SU-DHL-6 (cell line): ENCODE results near the gene FHAD1.

Experiments
- H2AFZ ChIP-seq: fragments of 200-600 bp; sonication (generic); 2 replicates; pipeline ENCODE4 v1.6.1; 2014; ENCODE audit warnings: low read depth, mild to moderate bottlenecking, moderate library complexity, mixed read lengths, antibody characterized with exemption, low read length; ENCODE audit not compliant: severe bottlenecking
- H3F3A ChIP-seq: fragments of 200-600 bp; shearing (Covaris generic); 2 replicates; pipeline ENCODE4 v1.6.0; 2016; ENCODE audit warnings: antibody characterized with exemption, mild to moderate bottlenecking; ENCODE audit not compliant: insufficient read depth
- H3K27ac ChIP-seq: fragments of 200-600 bp; sonication (generic); 2 replicates; pipeline ENCODE4 v1.5.1; 2016; ENCODE audit warnings: low read depth, mild to moderate bottlenecking, low read length, moderate library complexity, mixed read lengths
- H3K27me3 ChIP-seq: fragments of 200-600 bp; sonication (generic), shearing (Covaris generic); 2 replicates; pipeline ENCODE4 v1.6.0; 2014; ENCODE audit warnings: mild to moderate bottlenecking, low read length
- H3K36me3 ChIP-seq: fragments of 200-600 bp; sonication (generic); 2 replicates; pipeline ENCODE4 v1.6.1; 2014; ENCODE audit warnings: mild to moderate bottlenecking, low read length, mixed read lengths
- H3K4me2 ChIP-seq: fragments of 300-600, 200-600 bp; shearing (Covaris generic), sonication (generic); 2 replicates; pipeline ENCODE4 v1.6.0; 2014; ENCODE audit warnings: low read length, low read depth, mild to moderate bottlenecking; ENCODE audit not compliant: poor library complexity, severe bottlenecking
- H3K4me3 ChIP-seq: fragments of 200-600 bp; sonication (generic); 2 replicates; pipeline ENCODE4 v1.5.1; 2014; ENCODE audit warnings: antibody characterized with exemption, low read length, mild to moderate bottlenecking, mixed read lengths; ENCODE audit not compliant: insufficient read depth, poor library complexity, severe bottlenecking
- H3K79me2 ChIP-seq: fragments of 200-600 bp; sonication (generic); 2 replicates; pipeline ENCODE4 v1.6.1; 2014; ENCODE audit warnings: mild to moderate bottlenecking, low read length, moderate library complexity; ENCODE audit not compliant: insufficient read depth
- H3K9ac ChIP-seq: fragments of 200-600 bp; sonication (generic); 2 replicates; pipeline ENCODE4 v1.7.0; 2014; ENCODE audit warnings: mild to moderate bottlenecking, low read length
- H3K9me2 ChIP-seq: fragments of 200-600 bp; sonication (generic); replicated peaks from 2 replicates; pipeline ENCODE4 v1.6.1; 2014; ENCODE audit warnings: low read length; ENCODE audit not compliant: insufficient read depth
- H3K9me3 ChIP-seq: fragments of 200-600 bp; sonication (generic); 2 replicates; pipeline ENCODE4 v1.6.1; 2014; ENCODE audit warnings: low read length, mixed read lengths; ENCODE audit not compliant: insufficient read depth
- H4K20me1 ChIP-seq: fragments of 200-600 bp; sonication (generic); 2 replicates; pipeline ENCODE4 v1.6.1; 2014; ENCODE audit warnings: low read depth, mild to moderate bottlenecking, antibody characterized with exemption, low read length, moderate library complexity, mixed read lengths
- CTCF ChIP-seq: fragments of 200-600 bp; sonication (generic); IDR thresholded peaks from one replicate; pipeline ENCODE4 v1.5.1; 2017; ENCODE audit warnings: antibody characterized with exemption, mild to moderate bottlenecking, low read length, moderate library complexity; ENCODE audit not compliant: insufficient read depth, poor library complexity, severe bottlenecking
- EZH2phosphoT487 ChIP-seq: fragments of 200-600 bp; sonication (generic), shearing (Covaris generic); conservative IDR thresholded peaks from 2 replicates; pipeline ENCODE4 v1.6.1; 2018; ENCODE audit warnings: mild to moderate bottlenecking, antibody characterized with exemption, low read length, moderate library complexity, mixed read lengths

Gene FHAD1

GRCh38 chr1:15201221-15201620, 45.8 kb upstream of the FHAD1 start:
- H2AFZ ChIP-seq = no peak overlapping the region
- no peaks in the 10 kb centered on the region for H3K36me3 ChIP-seq
- TF ChIP-seq CTCF (no peak), EZH2phosphoT487 (no peak)
- no peak overlapping the region for H3K4me3 ChIP-seq
- H4K20me1 ChIP-seq = no peaks in the 10 kb centered on the region
- H3F3A ChIP-seq = no peaks in the 10 kb centered on the region
- H3K9me3 ChIP-seq = no peaks in the 10 kb centered on the region
- no peaks in the 10 kb centered on the region for H3K79me2 ChIP-seq
- no peak overlapping the region for H3K4me2 ChIP-seq
- no peak overlapping the region for H3K27ac ChIP-seq
- no peak overlapping the region for H3K9ac ChIP-seq
- H3K9me2 ChIP-seq = no peaks in the 10 kb centered on the region
- no peaks in the 10 kb centered on the region for H3K27me3 ChIP-seq

GRCh38 chr1:15201849-15202551, 45.0 kb upstream of the FHAD1 start:
- H2AFZ ChIP-seq = no peak overlapping the region
- no peak overlapping the region for H3K4me3 ChIP-seq
- no peaks in the 10 kb centered on the region for H3K79me2 ChIP-seq
- H3K4me2 ChIP-seq = no peak overlapping the region
- no peaks in the 10 kb centered on the region for H3K9me3 ChIP-seq
- H3K9ac ChIP-seq = no peak overlapping the region
- H4K20me1 ChIP-seq = no peaks in the 10 kb centered on the region
- TF ChIP-seq CTCF (no peak), EZH2phosphoT487 (no peak)
- no peak overlapping the region for H3K27ac ChIP-seq
- no peaks in the 10 kb centered on the region for H3K27me3 ChIP-seq
- H3K36me3 ChIP-seq = no peaks in the 10 kb centered on the region
- H3K9me2 ChIP-seq = no peaks in the 10 kb centered on the region
- no peaks in the 10 kb centered on the region for H3F3A ChIP-seq

- Histone ChIP-seq H3K79me2 (no peaks in the 10 kb centered on the region), H3K9me3 (no peaks in the 10 kb centered on the region), H3F3A (no peaks in the 10 kb centered on the region), H3K9ac (no peak overlapping the region), H4K20me1 (no peaks in the 10 kb centered on the region), H3K36me3 (no peaks in the 10 kb centered on the region), H3K4me2 (no peak overlapping the region), H3K9me2 (no peaks in the 10 kb centered on the region), H3K27ac (no peak overlapping the region), H2AFZ (no peak overlapping the region), H3K27me3 (no peaks in the 10 kb centered on the region), H3K4me3 (no peak overlapping the region)
- TF ChIP-seq EZH2phosphoT487 (no peak), CTCF (no peak)
Observed at GRCh38 chr1:15204931-15205330, 42.1 kb upstream of the FHAD1 start.
